PC-9 (cell line): ENCODE results near the gene BSND.

Experiments
- CTCF ChIP-seq: fragments of 200-600 bp; sonication (generic); conservative IDR thresholded peaks from 2 replicates; pipeline ENCODE4 v1.6.1; 2017; ENCODE audit warnings: mixed run types, antibody characterized with exemption, mild to moderate bottlenecking, moderate library complexity
- EZH2 ChIP-seq: fragments of 200-600 bp; sonication (generic); IDR thresholded peaks from 2 replicates; pipeline ENCODE4 v1.8.0; 2017; ENCODE audit warnings: antibody characterized with exemption, low read depth

DNA sequence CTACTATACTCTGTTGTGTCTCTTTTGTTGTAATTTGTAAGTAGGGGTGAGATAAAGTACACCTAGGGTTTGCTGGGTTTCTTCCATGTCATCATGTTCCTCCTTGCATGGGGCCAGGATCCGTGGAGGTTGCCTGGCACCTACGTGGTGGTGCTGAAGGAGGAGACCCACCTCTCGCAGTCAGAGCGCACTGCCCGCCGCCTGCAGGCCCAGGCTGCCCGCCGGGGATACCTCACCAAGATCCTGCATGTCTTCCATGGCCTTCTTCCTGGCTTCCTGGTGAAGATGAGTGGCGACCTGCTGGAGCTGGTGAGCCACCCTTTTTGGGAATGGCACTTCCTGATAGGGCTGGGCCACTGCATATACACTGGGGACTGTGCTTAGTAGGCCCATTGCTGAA is 45.0 kb downstream of the BSND start:
- TF ChIP-seq CTCF, result no peak
- no peak for TF ChIP-seq EZH2
